Psoas muscle (tissue), 8 donors: ENCODE data around the gene OR56A1. TPM values are rescaled to one million over a fixed set of nuclear protein-coding genes. Genes with fewer than 3 reads are reported as not detected.

Experiments used
- ATAC-seq, 4 donors: fragments of 200-7000 bp; cut with Tn5 transposase; one replicate each; pipeline ENCODE4 v1.9.1; 2020; ENCODE audit warnings: moderate library complexity in 3 of 4, mild to moderate bottlenecking in 2 of 4
- DNase-seq, 2 donors: peaks; one replicate each; pipeline ENCODE4 v3.0.0-alpha.2; 2020
- H3K27ac ChIP-seq: fragments of 200-600 bp; one replicate; pipeline ENCODE4 v1.8.0; 2022
- H3K27me3 ChIP-seq, 3 donors: fragments of 200-600 bp in 1 of 3; one replicate each; pipeline versions ENCODE4 v1.6.1 to v1.8.0; 2013 to 2022; ENCODE audit warnings: low read length in 2 of 3, mild to moderate bottlenecking in 2 of 3, moderate library complexity in 1 of 3; ENCODE audit not compliant: insufficient read depth in 3 of 3
- H3K36me3 ChIP-seq, 2 donors: fragments of 200-600 bp in 1 of 2; one replicate each; pipeline versions ENCODE4 v1.6.1 to v1.8.0; 2013 to 2022; ENCODE audit warnings: low read depth in 1 of 2, mild to moderate bottlenecking in 1 of 2, moderate library complexity in 1 of 2; ENCODE audit not compliant: insufficient read depth in 1 of 2
- H3K4me1 ChIP-seq: fragments of 200-600 bp; one replicate; pipeline ENCODE4 v1.8.0; 2022
- H3K4me3 ChIP-seq: fragments of 200-600 bp; one replicate; pipeline ENCODE4 v1.8.0; 2022; ENCODE audit warnings: mild to moderate bottlenecking
- H3K9me3 ChIP-seq: fragments of 200-600 bp; one replicate; pipeline ENCODE4 v1.8.0; 2022
- WGBS, 3 donors: extraction: QIAGEN DNeasy Blood & Tissue Kit; methylation state at CpG; one replicate each; pipeline versions ENCODE4 v1.1.6 to v1.1.7; 2013; 5-methylcytosine and 5-hydroxymethylcytosine counted together
- intact Hi-C, 2 donors: fragments of 100-400 bp; cut with DNase I; formaldehyde crosslinking; loops; one replicate each; pipeline versions ENCODE4 v1.11.0 to v1.14.2; 2022
- polyA plus RNA-seq, 3 donors: library from polyadenylated mRNA; stranded (reverse); fragments of 200-250 nt; gene quantifications; one replicate each; pipeline ENCODE4 v1.2.3, GENCODE V29; 2013
- total RNA-seq, 4 donors: library from RNA; stranded (reverse); fragmentation: NEBNext Ultra II Directional in 2 of 4; extraction: Animal tissue kit (Norgen Biotek cat#: 25700) in 2 of 4; gene quantifications; one replicate each; pipeline versions ENCODE4 v1.2.1 to v1.2.4, GENCODE V29; 2021 to 2023
- TF ChIP-seq, protein P1 (sequence below): fragments of 200-600 bp; IDR thresholded peaks from one replicate; pipeline ENCODE4 v1.8.0; 2022; ENCODE audit warnings: antibody characterized with exemption
- donor health status: healthy with polysubstance abuse.
- donor health status: DM: no; HTN: no; CAD: no; lungs with moderate emphysema.
- donor health status: Bipolar disorder and iron deficiency.
- donor health status: healthy.
- donor health status: DM: yes; HTN: yes; CAD: no.
- donor health status: DM: no; HTN: no; CAD: no.
- donor health status: DM: no; HTN: no; CAD: no.
- donor health status: DM: yes; HTN: yes; CAD: no.

Gene OR56A1
- total and polyA plus RNA-seq, 7 donors: not detected

DNA sequence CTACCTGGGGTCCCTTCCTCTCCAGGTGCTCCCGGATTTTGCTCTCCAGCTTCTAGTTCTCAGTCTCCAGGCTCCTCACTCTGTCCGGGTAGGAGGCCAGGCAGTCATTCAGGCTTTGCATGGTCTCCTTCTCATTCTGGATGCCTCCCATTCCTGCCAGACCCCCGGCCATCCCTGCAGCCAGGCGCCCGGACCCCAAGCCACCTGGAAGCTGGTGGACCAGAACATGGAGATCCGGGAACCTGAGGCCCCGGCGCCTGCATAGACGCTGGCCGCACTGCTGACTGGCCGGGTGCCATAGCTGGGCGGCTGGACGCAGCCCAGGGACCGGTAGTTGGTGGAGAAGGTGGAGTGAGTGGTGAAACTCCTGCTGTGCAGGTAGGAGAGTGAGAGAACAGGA, 35.8 kb downstream of the OR56A1 start:
- Histone ChIP-seq H3K9me3 (no peaks in the 10 kb centered on the region), H3K4me1 (no peaks in the 10 kb centered on the region), H3K27me3 (no peaks in the 10 kb centered on the region), H3K36me3 (no peaks in the 10 kb centered on the region), H3K4me3 (no peak overlapping the region), H3K27ac (no peak overlapping the region)
- TF ChIP-seq, protein P1, sequence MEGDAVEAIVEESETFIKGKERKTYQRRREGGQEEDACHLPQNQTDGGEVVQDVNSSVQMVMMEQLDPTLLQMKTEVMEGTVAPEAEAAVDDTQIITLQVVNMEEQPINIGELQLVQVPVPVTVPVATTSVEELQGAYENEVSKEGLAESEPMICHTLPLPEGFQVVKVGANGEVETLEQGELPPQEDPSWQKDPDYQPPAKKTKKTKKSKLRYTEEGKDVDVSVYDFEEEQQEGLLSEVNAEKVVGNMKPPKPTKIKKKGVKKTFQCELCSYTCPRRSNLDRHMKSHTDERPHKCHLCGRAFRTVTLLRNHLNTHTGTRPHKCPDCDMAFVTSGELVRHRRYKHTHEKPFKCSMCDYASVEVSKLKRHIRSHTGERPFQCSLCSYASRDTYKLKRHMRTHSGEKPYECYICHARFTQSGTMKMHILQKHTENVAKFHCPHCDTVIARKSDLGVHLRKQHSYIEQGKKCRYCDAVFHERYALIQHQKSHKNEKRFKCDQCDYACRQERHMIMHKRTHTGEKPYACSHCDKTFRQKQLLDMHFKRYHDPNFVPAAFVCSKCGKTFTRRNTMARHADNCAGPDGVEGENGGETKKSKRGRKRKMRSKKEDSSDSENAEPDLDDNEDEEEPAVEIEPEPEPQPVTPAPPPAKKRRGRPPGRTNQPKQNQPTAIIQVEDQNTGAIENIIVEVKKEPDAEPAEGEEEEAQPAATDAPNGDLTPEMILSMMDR: no peak
- ATAC-seq (no peak), DNase-seq (no peak)
- intact Hi-C loops: no loop called here
- 86 to 89% (median 86%) methylated on average over 14 of the region's 14 CpGs for WGBS, 3 donors

DNA sequence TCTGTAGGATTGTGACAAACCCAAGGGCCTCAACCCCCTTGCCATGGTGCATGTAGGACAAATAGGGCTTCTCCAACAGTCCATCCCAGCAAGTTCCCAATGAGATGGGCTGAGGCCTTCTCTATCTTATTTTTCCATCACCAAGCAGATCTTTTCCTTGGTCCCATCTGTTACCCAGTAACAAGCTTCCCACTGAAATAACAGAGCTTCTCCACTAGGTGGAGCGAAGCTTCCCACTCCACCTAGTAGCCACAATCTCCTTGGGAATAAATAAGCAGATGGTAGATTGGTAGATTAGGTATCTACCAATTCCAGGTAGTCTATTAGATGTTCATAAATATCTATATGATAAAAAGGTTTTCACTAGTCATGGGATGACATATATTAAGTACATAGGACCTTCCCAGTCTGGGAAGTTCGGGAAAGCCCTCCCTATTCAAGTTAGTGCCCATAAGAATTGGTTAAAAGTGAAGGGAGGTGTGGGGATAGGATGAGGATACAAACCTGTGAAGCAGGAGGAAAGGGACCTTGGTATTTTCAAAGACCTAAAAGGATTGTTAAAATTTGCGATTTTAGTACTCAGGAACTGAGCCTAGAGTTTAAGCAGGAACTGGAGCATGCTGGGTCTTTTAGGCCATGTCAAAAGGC, 37.8 kb downstream of the OR56A1 start:
- Histone ChIP-seq H3K27me3 (no peaks in the 10 kb centered on the region), H3K4me3 (no peak overlapping the region), H3K9me3 (no peaks in the 10 kb centered on the region), H3K27ac (no peak overlapping the region), H3K4me1 (no peaks in the 10 kb centered on the region), H3K36me3 (no peaks in the 10 kb centered on the region)
- TF ChIP-seq, protein P1: peak; percentile 45
- WGBS, 3 donors: 40 to 48% (median 43%) methylated on average over 3 of the region's 3 CpGs
- ATAC-seq (no peak), DNase-seq (no peak)
- intact Hi-C loops: no loop called here

DNA sequence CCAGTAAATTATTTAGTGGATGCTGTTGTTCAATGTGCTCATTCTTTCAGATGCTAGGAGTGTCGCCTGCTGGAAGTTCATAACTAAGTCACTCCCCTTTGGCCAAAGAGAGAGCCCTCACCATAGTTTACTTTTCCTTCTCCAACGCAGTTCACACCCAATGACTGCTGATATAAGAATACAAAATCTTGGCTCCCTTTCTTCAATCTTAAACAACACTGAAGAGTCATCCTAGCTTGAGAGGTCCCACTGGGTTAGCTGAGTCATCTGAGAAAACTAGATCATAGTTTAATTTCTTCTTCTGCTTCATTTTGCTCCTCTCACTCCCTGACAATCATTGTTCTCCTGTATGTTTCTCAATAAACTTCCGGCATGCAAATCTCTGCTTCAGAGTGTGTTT, 38.4 kb downstream of the OR56A1 start:
- no peaks in the 10 kb centered on the region for H3K9me3 ChIP-seq
- H3K27ac ChIP-seq: no peak overlapping the region
- intact Hi-C loops: no loop called here
- ATAC-seq (no peak), DNase-seq (no peak)
- WGBS, 3 donors: 75 to 81% (median 75%) methylated on average over 3 of the region's 3 CpGs
- no peaks in the 10 kb centered on the region for H3K4me1 ChIP-seq
- H3K27me3 ChIP-seq: no peaks in the 10 kb centered on the region
- H3K36me3 ChIP-seq: no peaks in the 10 kb centered on the region
- no peak overlapping the region for H3K4me3 ChIP-seq
- TF ChIP-seq, protein P1: no peak

DNA sequence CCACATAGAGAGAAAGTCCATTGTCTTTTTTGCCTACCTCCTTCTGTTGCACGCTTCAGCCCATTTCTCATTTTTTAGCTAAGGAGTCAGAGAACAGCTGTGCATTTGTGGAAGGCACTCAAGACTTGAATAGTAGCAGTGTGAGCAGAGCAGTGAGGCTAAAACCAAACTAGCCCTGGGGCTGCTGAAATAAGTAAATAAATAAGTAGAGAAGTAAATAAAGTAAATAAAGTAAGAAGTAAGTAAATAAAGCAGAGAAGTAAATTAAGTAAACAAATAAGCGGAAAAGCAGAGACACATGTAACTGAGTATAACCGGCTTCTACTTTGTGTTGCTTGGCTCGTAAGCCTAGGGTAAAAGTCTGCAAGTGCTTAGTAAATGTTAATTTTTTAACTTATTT, 41.4 kb downstream of the OR56A1 start:
- Histone ChIP-seq H3K27me3 (no peaks in the 10 kb centered on the region), H3K4me3 (no peak overlapping the region), H3K9me3 (no peaks in the 10 kb centered on the region), H3K36me3 (no peaks in the 10 kb centered on the region), H3K27ac (no peak overlapping the region), H3K4me1 (no peaks in the 10 kb centered on the region)
- no peak for ATAC-seq
- DNase-seq: no peak
- 74 to 79% (median 78%) methylated on average over 4 of the region's 4 CpGs for WGBS, 3 donors
- intact Hi-C loops: no loop called here
- TF ChIP-seq, protein P1: no peak

DNA sequence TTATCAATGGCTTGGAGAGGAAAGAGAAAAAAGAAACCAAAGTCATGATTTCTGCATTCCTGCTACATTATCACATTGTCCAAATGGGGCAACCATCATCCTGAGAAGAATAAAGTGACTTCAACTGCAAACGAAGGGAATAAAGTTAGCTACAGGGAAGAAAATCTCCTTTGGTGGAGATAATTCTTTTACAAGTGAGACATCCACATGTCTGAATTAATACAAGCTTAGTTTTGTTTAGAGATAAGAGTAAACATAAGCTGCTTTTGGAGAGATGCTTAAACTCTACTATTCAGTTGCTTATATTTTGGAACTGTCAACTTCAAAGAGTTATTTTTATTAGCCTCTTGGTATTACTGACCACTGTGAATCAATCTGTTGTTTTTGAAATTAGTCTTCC, 43.7 kb downstream of the OR56A1 start, which contains the start of gene OR52L1:
Gene OR52L1, minus strand, starts transcription at position 101 of the 400 bp plus-strand sequence. Its CDS starts 55 bp downstream, at position 46.
- no peaks in the 10 kb centered on the region for H3K36me3 ChIP-seq
- H3K9me3 ChIP-seq: no peaks in the 10 kb centered on the region
- no peaks in the 10 kb centered on the region for H3K27me3 ChIP-seq
- ATAC-seq (no peak), DNase-seq (no peak)
- no peak within 1 kb of the TSS for H3K4me3 ChIP-seq
- H3K4me1 ChIP-seq: no peaks in the 10 kb centered on the region
- intact Hi-C loops: no loop called here
- TF ChIP-seq, protein P1: no peak
- WGBS, 3 donors: 47 to 66% (median 48%) methylated on average over 1 of the region's 1 CpG
- no peak within 1 kb of the TSS for H3K27ac ChIP-seq
